HG02759 (cell line): ENCODE data around the gene CCDC171.
A peak's percentile ranks its signal among the peaks of the same experiment; 100 is the strongest.
"Not testable (repeated sequence)": the region's sequence is repeated elsewhere in the genome, so short reads cannot be mapped to it uniquely, and the experiment has no call there.

Experiments used
- ATAC-seq: cut with Tn5 transposase; IDR thresholded peaks from one replicate; pipeline ENCODE4 v1.9.1; 2021; ENCODE audit warnings: mild to moderate bottlenecking, moderate library complexity; ENCODE audit not compliant: unreplicated experiment

The CCDC171 gene

GRCh38 chr9:15552636-15553527, at the start of gene CCDC171:
CCDC171 (plus strand) TSS chr9:15553043; CDS start chr9:15564089, 11,046 bp downstream.
- ATAC-seq = peak; percentile 82

DNA sequence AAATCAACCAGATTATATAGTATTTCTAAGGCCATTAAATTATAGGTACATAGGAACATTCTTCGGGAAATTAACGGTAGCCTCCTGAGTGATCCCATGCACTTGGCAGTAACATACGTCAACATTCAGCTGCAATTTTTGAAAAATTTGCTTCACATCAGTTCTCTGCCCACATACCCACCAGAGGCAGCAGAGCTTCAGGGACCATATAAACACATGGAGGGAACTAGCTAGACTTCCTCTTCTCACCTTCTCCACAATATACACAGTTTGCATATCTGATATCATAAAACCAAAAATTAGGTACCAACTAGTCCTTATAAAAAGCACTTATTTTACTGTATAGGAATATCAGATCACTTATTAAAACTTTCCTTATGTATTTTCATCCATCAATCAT, 46.9 kb upstream of the CCDC171 start:
- no peak for ATAC-seq

GRCh38 chr9:15509931-15510788, 42.7 kb upstream of the CCDC171 start:
- peak; percentile 53 for ATAC-seq

- peak; percentile 80 for ATAC-seq
Measured at GRCh38 chr9:15510789-15511575, 41.9 kb upstream of the CCDC171 start, which contains the start of gene PSIP1. PSIP1 (minus strand) TSS chr9:15510970; CDS start chr9:15510188, 782 bp downstream.

DNA sequence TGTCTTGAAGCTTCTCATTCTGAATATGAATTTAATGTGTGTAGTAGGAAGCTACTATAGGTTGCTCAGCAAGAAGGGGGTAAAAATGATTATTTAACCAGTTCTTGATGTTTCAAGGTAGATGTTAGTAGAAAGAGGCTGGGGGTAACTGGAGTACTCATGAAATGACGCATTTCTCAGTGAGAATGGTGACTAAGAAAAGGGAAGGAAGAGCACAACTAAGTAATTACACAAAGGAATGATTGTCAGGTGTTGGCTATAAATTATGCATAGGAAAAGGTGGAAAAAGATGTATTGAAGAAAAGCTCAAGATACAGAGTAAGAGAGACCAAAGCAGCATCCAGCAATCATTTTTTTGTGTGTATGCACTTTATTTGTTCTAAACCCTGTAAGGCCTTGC, 40.6 kb upstream of the CCDC171 start:
- no peak for ATAC-seq

DNA sequence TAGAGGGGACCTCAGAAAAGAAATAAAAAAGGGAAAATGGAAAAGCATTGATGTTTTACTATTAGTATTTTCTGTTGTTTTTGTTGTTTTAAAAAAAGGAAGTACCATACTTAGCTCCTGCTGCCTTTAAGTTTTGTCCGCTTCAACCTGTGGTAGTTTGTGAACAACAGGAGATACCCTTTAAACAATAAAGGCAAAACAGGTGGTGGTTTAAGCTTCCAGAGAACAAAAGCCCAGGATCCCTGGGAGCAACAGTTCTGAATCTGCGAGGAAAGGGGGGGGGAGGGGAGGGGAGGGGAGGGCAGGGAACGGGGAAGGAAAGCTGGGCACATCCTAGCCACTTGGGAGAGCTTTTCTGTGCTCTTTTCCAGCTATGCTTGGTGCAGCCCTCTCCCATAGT, 40.0 kb upstream of the CCDC171 start:
- ATAC-seq = no peak

- ATAC-seq = no peak
Measured at GRCh38 chr9:15513335-15513734, 39.5 kb upstream of the CCDC171 start.

DNA sequence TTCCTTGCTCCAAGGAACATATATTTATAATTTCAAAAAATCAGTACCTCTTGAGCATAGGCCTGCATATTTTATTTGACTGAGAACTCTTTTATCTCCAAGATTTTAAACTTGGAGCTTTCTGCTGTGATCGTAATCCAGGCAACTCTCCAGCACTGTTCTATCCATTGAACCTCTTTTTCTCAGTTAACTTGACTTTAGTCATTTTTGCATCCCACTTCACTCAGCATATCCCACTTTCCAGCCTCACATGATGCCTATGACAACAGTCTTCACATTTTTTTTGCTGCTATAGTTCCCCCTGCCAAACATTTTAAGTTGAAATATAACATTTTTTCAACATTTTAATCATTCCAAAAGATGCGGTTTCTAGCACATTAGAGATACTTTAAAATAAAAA, 33.0 kb upstream of the CCDC171 start:
- ATAC-seq = no peak

DNA sequence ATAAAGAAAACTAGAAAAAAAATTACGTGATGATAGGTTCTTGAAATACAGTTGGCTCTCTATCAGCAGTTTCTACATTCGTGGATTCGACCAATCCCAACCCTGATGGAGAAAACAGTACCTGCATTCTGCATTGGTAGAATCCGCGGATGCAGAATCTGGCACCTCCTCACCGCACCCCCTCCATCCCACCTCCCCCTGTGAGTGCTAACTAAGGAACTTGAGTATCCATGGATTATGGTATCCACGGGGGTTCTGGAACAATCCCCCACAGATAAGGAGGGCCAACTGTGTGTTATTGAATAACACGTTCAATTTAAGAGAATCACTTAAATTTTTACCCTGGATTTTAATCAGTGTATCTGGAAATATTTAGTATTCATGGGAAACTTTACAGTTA, 31.6 kb upstream of the CCDC171 start:
- no peak for ATAC-seq

DNA sequence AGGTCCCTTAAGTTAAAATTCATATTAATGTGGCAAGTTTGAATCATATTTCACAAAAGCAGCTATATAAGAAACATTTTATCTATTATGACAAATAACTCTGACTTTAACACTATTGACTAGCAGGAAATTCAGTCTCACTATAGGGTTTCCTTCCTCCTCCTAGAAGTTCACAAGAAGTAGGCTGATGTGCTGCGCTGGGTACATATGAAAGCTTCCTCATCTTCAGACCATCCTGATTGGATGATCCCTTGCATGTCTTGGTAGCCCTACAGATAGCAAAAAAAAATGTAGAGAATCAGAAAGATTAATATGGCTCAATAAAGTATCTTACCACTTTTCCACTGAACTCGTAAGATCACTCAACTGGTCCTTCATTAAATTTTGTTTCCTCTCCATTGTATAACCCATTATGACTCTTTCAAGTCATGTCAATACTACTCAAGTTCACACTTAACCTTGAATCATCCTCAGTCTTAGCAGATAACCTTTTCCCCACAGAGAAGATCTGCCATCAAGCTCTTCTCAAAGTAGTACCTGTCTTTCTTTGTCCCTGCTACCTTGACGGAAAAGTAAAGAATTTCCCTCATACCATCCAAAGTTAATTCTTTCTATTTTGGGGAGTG, 30.6 kb upstream of the CCDC171 start:
- ATAC-seq = no peak

GRCh38 chr9:15524845-15525455, 27.9 kb upstream of the CCDC171 start:
- ATAC-seq = no peak

DNA sequence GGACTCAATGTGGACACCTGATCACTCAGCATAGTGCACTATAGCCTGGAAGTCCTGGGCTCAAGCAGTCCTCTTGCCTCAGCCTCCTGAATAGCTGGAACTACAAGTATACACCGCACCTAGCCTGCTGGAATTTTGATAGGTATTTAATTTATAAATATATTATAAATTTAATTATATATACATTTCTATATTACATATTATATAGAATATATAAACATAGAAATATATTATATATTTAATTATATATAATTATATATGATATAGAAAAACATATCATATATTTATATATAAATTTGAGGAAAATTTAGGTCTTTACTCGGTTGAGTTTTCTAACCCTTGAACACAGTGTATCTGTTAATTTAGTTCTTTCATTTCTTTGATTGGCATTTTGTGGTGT, 26.9 kb upstream of the CCDC171 start:
- ATAC-seq = no peak

GRCh38 chr9:15527035-15527434, 25.8 kb upstream of the CCDC171 start:
- ATAC-seq = not testable (repeated sequence)

GRCh38 chr9:15529566-15530324, 23.1 kb upstream of the CCDC171 start:
- peak; percentile 92 for ATAC-seq

GRCh38 chr9:15531380-15531779, 21.5 kb upstream of the CCDC171 start:
- no peak for ATAC-seq

GRCh38 chr9:15541872-15542271, 11.0 kb upstream of the CCDC171 start:
- ATAC-seq = no peak

DNA sequence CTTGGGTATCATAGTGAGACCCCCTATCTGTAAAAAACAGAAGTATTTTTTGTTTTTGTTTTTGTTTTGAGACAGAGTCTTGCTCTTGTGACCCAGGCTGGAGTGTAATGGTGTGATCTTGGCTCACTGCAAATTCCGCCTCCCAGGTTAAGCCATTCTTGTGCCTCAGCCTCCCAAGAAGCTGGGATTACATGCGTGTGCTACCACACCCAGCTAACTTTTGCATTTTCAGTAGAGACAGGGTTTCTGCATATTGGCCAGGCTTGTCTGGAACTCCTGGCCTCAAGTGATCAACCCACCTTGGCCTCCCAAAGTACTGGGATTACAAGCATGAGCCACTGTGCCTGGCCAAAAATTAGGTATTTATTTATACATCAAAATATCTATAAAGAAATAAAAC, 10.2 kb upstream of the CCDC171 start:
- no peak for ATAC-seq

DNA sequence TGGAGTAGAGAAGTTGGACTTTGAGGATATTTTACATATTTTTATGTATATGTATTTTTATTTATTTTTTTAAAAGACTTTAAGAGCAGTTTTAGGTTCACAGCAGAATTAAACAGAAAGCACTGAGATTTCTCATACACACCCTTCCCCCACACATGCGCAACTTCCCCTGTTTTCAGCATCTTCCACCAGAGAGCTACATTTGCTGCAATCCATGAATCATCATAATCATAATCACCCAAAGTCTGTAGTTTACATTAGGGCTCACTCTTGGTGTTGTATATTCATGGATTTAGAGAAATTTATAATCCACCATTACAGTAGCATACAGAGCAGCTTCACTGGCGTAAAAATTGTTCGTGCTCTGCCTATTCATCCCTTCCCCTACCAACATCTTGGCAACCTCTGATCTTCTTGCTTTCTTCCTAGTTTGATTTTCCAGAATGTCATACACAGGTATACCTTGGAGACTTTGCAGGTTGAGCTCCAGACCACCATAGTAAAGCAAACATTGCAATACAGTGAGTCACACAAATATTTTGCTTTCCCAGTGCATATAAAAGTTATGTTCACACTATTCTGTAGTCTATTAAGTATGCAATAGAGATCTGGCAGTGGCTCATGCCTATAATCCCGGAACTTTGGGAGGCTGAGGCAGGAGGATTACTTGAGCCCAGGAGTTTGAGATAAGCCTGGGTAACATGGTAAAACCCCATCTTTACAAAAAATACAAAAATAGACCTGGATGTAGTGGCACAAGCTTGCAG, 9.6 kb upstream of the CCDC171 start:
- ATAC-seq = no peak

GRCh38 chr9:15549611-15550010, 3.2 kb upstream of the CCDC171 start:
- no peak for ATAC-seq
